SKM-1 (cell line): ENCODE data around the gene CELF4.
"Not testable (repeated sequence)": the region's sequence is repeated elsewhere in the genome, so short reads cannot be mapped to it uniquely, and the experiment has no call there.

Source experiments
- DNase-seq: peaks from one replicate; lab custom pipeline; 2025; ENCODE audit not compliant: unreplicated experiment; lab: John Stamatoyannopoulos, UW

The CELF4 gene

GRCh38 chr18:37473195-37473840 lies 92.3 kb downstream of the CELF4 start:
- no peak for DNase-seq

- DNase-seq, result no peak
Observed at GRCh38 chr18:37471637-37472036, 94.0 kb downstream of the CELF4 start.

DNA sequence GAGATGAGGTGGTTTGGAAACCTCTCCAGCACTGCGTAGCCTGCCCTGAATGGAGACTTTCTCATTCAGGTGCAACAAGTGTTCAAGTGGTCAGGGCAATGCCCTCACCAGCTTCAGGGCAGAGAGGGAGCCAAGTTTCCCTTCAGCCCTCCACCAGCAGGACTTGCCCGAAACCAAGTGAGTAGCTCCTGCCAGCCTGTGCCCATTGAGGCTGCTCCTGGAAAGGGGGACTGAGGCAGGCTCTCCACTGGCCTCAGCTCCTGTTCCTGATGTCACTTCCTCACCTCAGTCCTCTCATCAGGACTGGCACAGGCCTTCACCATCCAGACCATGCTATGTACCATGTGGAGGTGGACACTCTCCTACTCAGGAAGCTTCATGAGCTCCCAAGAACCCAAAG lies 94.6 kb downstream of the CELF4 start:
- no peak for DNase-seq

DNA sequence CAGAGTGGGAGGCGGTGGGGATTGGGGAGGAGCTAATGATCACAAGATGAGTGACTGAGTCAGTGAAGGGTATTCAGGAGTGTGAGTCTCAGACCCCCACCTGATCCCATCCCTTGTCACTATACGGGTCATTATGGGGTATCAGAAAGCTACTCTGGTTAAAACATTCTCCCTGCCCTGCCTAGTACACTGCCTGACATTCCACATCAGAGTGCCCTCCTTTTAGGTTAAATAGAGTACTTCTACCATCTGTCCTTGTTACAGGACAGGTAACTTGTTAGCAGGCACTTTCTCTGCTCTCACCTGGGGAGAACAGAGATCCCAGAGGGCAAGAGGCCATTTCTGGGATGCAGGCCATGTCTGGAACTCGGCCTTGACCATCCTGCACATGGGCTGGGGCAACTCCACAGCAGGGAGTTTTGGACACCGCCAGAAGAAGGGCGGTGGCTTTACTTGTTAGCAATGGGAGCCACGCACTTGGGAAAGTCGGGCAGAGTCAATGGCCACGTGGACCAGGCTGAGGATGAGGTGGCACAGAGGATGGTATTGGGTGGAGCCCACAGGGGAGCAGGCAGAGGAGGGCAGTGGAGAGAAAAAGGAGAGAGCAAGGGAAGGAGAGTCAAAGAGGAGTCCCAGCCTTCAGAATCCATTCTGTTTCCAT lies 98.5 kb downstream of the CELF4 start:
- DNase-seq, result no peak

GRCh38 chr18:37465958-37466357 lies 99.6 kb downstream of the CELF4 start:
- no peak for DNase-seq

- no peak for DNase-seq
Observed at GRCh38 chr18:37464257-37464656, 101.3 kb downstream of the CELF4 start.

DNA sequence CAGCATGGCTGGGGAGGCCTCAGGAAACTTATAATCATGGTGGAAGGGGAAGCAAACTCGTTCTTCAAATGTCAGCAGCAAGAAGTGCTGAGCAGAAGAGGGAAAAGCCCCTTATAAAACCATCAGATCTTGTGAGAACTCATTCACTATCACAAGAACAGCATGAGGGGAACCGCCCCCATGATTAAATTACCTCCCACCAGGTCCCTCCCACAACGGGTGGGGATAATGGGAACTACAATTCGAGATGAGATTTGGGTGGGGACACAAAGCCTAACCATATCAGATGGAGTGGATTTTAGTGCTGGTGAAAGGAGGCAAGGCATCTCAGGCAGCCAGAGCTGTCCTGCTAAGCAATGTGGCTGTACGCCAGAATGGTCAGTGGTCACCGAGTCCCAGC lies 104.3 kb downstream of the CELF4 start:
- DNase-seq, result not testable (repeated sequence)

DNA sequence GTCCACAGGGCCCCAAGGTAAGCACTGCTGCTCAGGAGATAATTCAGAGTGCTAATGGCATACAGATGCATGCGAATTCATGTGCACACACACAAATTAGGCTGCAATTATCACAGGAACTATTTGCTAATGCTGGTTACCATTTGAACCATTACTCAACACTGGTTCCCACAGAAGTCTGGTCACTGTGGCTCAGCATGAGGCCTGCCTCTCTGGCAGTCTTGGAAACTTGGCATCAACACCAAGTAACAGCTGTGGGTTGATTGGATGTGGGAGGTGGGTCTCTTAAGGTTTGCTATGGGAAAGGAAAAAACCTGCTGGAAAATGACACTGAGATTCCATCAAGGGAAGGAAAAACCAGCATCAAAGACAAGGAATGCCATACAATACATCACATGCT lies 105.0 kb downstream of the CELF4 start:
- no peak for DNase-seq

DNA sequence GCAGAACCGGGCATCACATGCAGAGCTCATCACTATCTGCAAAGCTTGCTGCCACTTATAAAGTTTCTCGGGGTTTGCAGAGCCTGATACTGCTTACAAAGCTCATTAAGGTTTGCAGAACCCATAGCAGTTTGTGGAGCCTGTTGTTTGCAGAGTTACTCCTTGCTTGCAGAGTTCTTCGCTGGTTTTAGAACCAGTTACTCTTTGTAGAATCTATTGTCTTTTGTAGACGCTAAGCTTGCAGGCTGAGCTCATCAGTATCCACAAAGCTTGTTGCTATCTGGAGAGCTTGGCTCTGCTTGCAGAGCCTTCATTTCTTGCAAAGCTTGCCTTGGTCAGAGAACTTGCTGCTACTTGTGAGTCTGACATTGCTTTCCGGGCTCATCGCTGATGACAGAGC lies 106.9 kb downstream of the CELF4 start:
- no peak for DNase-seq

DNA sequence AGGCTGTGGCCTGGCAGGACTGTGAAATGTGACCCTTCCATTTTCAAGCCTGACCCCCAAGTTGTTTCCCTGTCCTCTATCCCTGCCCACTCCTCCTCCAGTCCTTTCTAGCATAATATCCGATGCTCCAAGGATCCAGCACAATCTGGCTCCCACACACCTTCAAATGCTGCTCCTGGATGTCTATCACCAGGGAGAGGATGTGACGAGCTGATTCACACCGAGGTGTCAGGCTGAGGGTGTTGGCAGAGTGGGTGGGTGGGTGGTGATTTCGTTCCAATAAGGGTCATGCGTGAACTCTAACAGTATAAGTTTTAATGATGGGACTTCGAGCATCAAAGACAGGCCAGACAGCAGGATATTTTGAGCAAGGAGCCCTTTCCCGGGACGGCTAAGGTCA lies 107.8 kb downstream of the CELF4 start:
- DNase-seq, result no peak

DNA sequence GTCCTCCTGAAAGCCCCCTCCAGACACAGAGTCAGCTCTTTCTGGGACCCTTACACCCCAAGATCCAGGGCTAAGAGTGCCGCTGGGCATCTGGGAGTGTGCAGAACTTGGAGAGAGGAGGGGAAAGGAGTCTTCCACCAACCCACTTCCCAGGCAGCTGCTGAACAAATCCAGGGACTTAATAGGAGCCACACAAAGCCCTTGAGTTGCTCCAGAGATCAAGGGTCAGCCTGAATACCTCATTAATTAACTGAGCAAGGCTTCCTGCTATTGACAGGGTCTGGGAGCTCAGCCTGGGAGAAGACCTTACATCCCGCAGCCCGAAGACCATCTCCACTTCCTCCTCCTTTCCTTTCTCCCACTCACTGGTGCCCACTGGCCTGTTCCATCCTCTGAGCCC lies 108.3 kb downstream of the CELF4 start:
- no peak for DNase-seq

GRCh38 chr18:37456873-37457272 lies 108.7 kb downstream of the CELF4 start:
- DNase-seq, result no peak

- no peak for DNase-seq
Observed at GRCh38 chr18:37456395-37456794, 109.2 kb downstream of the CELF4 start.

DNA sequence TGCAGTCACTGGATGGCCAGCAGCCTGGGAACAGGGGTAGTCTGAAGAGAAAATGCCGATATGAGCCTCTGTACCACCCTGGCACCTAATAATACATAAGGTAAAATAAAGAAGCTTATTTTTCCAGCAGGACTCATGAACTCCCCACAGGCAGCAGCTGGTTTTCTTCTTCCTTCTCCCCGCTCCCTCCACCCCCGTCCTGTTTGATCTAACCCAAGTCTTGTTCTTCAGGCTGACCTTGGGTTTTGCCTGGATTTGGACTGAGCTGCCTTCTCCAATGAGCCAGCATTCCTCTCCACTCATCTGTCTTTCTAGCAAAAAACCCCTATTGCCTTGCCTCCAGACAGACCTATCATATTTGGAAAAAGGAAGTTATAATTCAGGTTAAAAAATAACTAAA lies 111.8 kb downstream of the CELF4 start:
- no peak for DNase-seq

DNA sequence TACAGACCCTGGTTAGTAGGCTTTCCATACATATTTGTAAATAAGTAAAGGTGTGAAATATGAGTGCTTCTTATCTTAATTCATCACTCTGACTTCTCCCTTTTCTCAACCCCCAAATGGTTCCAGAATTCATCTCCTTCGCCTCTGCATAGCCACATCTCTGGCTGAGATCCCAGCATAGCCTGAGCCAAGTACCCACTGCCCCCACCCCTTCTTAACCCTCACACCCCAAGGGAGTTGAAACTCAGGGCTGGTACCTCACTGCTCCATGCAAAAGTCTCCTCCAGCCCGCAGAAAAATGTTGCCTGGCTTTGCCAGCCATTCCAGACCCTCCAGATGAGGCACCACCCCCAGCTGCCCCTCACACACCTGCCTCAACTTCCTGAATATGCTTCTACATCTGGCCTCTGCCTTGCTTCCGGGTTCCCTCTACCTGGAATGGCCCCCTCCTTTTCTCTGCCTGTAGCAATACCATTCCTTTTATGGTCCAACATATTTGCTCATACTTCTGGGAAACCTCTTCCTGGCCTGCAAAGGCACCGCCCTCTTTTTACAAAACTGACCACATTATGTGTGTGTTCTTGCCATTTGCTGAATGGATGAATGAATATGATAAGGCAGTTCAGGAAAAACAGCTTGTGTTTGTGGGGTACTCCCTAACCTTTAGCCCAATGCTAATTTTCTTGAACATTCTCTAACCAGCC lies 112.8 kb downstream of the CELF4 start:
- no peak for DNase-seq

DNA sequence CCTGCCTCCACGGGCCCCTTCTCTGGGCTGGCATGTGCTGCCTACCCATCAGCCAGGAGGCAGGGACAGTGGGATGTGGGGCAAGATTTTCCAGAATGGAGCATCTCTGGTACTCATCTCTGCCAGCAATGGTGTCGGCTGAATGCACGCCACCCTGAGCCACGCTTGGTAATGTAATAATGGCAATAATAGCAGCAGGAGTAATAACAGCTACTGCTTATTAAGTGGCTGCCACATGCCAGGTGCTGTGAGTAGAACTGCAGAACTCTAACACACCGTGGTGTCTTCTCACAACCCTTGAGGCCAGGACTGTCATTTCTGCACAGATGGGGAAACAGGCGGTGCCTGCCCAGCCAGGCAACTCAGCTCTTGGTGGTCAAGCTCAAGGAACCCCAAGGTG lies 113.6 kb downstream of the CELF4 start:
- DNase-seq, result no peak

DNA sequence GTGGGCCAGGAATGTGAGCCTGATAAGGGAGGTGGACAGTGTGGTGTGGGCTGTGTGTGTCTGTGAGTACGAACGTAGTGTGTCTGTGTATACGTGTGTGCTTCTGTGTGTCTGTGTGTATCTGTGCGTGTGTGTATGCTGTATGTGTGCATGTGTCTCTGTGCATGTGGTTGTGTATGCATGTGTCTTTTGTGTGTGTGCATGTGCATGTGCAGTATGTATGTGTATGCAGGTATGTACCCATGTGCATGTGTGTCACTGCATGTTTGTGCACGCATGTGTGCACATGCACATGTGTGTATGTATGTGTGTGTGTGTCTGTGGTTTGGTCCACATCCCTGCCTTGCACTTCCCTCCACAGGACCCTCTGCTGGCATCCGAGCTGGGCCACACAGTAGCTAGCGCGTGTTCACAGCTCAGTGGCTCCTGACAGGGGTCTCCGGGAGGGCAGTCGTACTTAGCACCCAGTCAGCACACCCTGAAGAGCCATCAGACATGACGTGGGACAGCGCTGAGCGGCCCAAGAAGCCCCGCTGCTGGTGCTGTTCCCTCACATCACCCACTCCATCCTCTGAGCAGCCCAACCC lies 114.3 kb downstream of the CELF4 start:
- DNase-seq, result no peak

DNA sequence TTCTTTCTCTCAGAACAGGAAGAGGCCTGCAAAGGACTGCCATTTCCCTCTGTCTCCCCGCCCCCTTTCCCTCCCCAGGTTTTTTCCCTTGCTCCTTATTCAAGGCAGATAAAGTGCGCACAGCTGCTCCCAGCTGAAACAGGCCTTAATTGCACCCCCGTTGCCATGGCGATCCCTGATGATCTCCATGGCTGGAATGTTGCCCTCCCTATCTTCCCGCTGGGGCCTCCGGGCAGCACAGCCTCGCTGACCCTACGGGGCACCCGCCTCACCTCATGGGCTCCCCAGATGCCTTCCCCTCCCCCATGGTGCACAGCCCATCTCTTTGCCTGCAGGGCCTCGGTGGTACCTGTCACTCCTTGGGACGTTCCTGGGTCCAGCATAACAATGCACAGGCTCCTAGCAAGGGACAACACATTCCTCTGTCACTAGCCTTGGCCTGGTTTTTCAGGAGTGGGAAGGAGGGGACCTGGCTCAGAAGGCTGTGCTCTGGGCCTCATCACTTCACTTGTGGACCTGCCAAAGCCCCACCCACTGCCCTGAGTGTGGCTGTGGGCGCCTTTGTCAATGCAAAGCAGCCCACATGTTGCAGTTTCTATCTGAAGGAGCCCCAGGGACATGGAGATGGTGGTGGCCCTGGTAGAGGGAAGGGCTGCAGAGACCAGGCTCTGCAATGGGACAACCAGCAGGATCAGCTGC lies 115.0 kb downstream of the CELF4 start:
- DNase-seq, result no peak

GRCh38 chr18:37449618-37450017 lies 116.0 kb downstream of the CELF4 start:
- no peak for DNase-seq

GRCh38 chr18:37448946-37449345 lies 116.7 kb downstream of the CELF4 start:
- no peak for DNase-seq
